ENCODE measurements around the gene PI4KA. TPM values are rescaled to one million over a fixed set of nuclear protein-coding genes. Genes with fewer than 3 reads are reported as not detected.

The PI4KA gene
- total RNA-seq, 1 experiment from 2014 or later: 65.8 TPM

GRCh38 chr22:20816559-20816958, 42.1 kb downstream of the PI4KA start:
- Histone ChIP-seq H3K18ac (ENCODE audit: insufficient read length, low read depth, low read length) (no peak overlapping the region), H2BK120ac (ENCODE audit: low read depth, low read length, poor library complexity, severe bottlenecking) (no peak overlapping the region), H4K20me1 (ENCODE audit: control insufficient read depth, insufficient read depth, insufficient read length) (no peaks in the 10 kb centered on the region), H4K5ac (ENCODE audit: insufficient read length, low read depth, low read length) (no peak overlapping the region), H3T11ph (ENCODE audit: low read length) (no peak overlapping the region), H3K14ac (ENCODE audit: insufficient read depth, low read length) (no peak overlapping the region), H4K91ac (ENCODE audit: insufficient read length, low read depth, low read length) (no peak overlapping the region), H4K8ac (replicated peaks; ENCODE audit: insufficient read length, low read depth, low read length) (no peak overlapping the region), H3K4ac (ENCODE audit: low read depth, low read length) (no peak overlapping the region), H3K56ac (ENCODE audit: insufficient read length, low read depth, low read length) (no peak overlapping the region), H2AK5ac (ENCODE audit: insufficient read length, low read length) (no peak overlapping the region), H3K9ac (ENCODE audit: extremely low read depth, insufficient read length, low read length) (no peak overlapping the region), H2BK15ac (ENCODE audit: low read depth, low read length) (no peak overlapping the region), H3K27me3 (ENCODE audit: insufficient read depth, low read length) (no peaks in the 10 kb centered on the region), H3K23me2 (ENCODE audit: insufficient read length, low read depth, low read length, poor library complexity, severe bottlenecking) (no peaks in the 10 kb centered on the region), H3K79me2 (ENCODE audit: insufficient read depth, low read length) (no peaks in the 10 kb centered on the region), H3K4me1 (ENCODE audit: insufficient read depth, low read length) (no peaks in the 10 kb centered on the region), H2BK12ac (ENCODE audit: insufficient read length, low read depth, low read length) (no peak overlapping the region), H3K27ac (ENCODE audit: insufficient read length, low read depth, low read length) (no peak overlapping the region), H3K9me3 (ENCODE audit: control insufficient read depth, low read depth, low read length) (no peaks in the 10 kb centered on the region), H3K79me1 (ENCODE audit: insufficient read depth, low read depth, low read length, poor library complexity, severe bottlenecking) (no peaks in the 10 kb centered on the region), H3K4me2 (ENCODE audit: insufficient read depth, insufficient read length, low read length) (no peak overlapping the region), H2BK5ac (ENCODE audit: insufficient read length, low read length) (no peak overlapping the region), H2AFZ (ENCODE audit: low read length) (no peak overlapping the region), H3K23ac (ENCODE audit: insufficient read length, low read depth, low read length) (no peak overlapping the region), H2BK20ac (ENCODE audit: low read depth, low read length, poor library complexity, severe bottlenecking) (no peak overlapping the region)
- H3K9me3 Mint-ChIP-seq: no peaks in the 10 kb centered on the region
- no peaks in the 10 kb centered on the region for H3K27me3 Mint-ChIP-seq (ENCODE audit: low read depth)
- no peak for DNase-seq
- TF ChIP-seq, protein P1, sequence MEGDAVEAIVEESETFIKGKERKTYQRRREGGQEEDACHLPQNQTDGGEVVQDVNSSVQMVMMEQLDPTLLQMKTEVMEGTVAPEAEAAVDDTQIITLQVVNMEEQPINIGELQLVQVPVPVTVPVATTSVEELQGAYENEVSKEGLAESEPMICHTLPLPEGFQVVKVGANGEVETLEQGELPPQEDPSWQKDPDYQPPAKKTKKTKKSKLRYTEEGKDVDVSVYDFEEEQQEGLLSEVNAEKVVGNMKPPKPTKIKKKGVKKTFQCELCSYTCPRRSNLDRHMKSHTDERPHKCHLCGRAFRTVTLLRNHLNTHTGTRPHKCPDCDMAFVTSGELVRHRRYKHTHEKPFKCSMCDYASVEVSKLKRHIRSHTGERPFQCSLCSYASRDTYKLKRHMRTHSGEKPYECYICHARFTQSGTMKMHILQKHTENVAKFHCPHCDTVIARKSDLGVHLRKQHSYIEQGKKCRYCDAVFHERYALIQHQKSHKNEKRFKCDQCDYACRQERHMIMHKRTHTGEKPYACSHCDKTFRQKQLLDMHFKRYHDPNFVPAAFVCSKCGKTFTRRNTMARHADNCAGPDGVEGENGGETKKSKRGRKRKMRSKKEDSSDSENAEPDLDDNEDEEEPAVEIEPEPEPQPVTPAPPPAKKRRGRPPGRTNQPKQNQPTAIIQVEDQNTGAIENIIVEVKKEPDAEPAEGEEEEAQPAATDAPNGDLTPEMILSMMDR (conservative IDR thresholded peaks at IDR 0.05): no peak
- no peak overlapping the region for H3K4me3 Mint-ChIP-seq
- no CpG with 5 or more reads among the region's 6 CpGs for WGBS (ENCODE audit: extremely low coverage, insufficient read length, low lambda C conversion rate)
- H3K36me3 Mint-ChIP-seq (ENCODE audit: insufficient read depth in 1 of 3, low read depth in 3 of 3): peaks cover 4 to 51% (median 11%) of the 10 kb centered on the region in 3 experiments; a peak in 6 of 7 replicates
- H3K27ac Mint-ChIP-seq: 0 out of 7 replicates have a peak overlapping the region, but pooled peaks of 1 of the 3 experiments have one; percentile 10
- no peaks in the 10 kb centered on the region for H3K4me1 Mint-ChIP-seq
